NCI-H128 (cell line): Measurements from ENCODE around the gene PRKAR1B.

Experiments
- DNase-seq: peaks from one replicate; lab custom pipeline; 2025; ENCODE audit not compliant: unreplicated experiment; lab: John Stamatoyannopoulos, UW

PRKAR1B gene

GRCh38 chr7:528451-528850, 198.6 kb downstream of the PRKAR1B start:
- DNase-seq = no peak

DNA sequence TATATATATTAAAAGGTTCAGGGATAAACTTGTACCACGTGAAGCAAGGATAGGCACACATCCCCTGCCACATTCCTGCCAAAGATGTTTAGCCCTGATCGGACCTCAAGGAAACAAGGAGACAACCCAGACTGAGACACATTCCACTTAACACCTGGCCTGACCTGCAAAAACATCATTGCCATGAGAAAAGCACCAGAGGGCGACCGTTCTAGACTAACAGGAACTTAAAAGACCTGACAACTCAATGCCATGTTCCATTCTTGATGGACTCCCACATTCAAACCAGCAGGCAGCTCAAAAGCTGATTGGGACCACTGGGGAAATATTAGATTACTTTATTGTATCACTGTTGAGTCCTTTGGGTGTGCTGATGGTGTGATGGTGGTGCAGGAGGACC, 199.4 kb downstream of the PRKAR1B start:
- no peak for DNase-seq

DNA sequence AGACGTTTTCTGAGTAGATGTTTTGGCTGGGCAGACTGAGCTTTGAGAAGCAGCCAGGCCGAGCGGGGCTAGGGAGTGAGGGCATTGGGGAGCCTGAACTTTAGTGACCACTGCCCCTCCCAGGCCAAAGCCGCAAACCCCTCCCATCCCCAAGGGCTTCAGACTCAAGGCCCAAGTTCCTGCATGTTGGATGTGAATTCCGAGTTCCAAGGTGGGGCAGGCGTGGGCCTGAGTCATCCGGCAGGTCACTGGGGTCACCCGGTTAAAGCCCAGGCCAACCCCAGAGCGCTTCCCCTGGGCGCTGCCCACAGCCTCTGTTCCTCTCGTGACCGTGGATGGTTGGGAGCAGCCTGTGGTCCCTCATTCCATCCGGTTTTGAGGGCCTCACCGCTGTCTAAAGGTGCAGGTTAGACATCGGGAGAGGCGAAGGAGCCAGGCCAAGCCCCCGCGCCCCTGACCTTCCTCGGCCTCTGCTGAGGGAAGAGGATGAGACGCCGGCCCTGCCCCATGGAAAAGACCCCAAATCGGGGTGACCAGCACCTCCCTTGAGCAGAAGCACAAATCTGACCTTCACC, 200.5 kb downstream of the PRKAR1B start:
- DNase-seq = no peak

- no peak for DNase-seq
These were observed 201.3 kb downstream of the PRKAR1B start for GRCh38 chr7:525740-526139.

DNA sequence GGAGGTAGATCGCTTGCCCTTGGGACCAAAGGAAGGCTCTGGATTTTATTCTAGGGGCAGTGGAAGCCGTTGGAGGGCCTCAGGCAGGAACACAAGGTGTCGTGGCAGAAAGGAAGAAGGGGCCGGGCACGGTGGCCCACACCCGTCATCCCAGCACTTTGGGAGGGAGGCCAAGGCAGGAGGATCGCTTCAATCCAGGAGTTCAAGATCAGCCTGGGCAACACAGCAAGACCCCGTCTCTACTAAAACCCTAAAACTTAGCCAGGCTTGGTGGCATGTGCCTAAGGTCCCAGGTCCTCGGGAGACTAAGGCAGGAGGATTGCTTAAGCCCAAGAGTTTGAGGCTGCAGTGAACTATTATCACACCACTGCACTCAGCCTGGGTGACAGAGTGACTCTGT, 202.3 kb downstream of the PRKAR1B start:
- no peak for DNase-seq

- no peak for DNase-seq
These were observed 203.4 kb downstream of the PRKAR1B start for GRCh38 chr7:523347-524336.

- no peak for DNase-seq
These were observed 204.1 kb downstream of the PRKAR1B start for GRCh38 chr7:522951-523314.

DNA sequence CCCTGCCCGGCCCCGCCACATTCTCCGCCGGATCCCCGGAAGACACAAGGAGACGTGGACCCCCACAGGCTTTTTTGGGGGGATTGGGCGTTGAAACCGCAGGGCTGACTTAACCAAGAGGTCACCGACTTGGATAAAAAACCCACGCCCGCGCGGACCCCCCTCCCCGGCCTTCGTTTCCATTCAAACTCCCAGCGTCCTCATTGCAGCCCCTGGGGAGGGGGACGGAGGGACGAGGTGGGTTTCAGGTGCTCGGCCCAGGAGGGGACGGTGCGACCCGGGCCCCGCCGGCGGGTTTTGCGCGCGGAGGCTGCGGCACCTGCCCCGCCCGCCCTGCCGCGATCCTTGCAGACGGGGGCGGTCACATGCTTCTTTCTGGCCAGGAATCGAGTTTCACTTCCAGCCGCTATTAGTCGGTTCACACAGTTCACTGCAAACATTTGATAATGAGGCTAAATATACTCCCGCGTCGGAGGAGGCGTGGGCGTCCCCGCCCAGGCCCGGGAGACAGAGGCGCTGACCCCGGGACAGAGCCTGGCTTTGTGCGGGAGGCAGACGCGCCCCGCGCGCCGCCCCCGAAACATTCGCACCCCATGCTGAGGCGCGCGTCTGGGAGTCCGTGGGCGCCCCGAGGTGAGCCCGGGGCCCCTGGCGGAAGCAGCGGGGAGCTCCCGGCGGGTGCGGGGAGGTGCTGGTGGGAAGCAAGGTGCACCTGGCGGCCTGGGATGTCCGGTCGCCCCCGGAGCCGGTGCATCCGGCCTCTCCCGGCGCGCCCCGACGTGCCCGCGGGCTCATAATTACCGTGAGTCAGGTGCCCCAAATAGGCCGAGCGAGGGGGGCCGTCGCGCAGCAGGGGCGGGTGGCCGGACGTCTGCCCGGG, 204.8 kb downstream of the PRKAR1B start:
- DNase-seq = no peak

- DNase-seq = no peak
These were observed 205.6 kb downstream of the PRKAR1B start for GRCh38 chr7:521221-522070.

GRCh38 chr7:520503-521161, 206.4 kb downstream of the PRKAR1B start:
- DNase-seq = no peak

GRCh38 chr7:519484-520390, 207.3 kb downstream of the PRKAR1B start, which contains the start of gene PDGFA:
Gene PDGFA (minus strand): TSS chr7:519846. CDS start chr7:519001, 845 bp downstream.
- no peak for DNase-seq

DNA sequence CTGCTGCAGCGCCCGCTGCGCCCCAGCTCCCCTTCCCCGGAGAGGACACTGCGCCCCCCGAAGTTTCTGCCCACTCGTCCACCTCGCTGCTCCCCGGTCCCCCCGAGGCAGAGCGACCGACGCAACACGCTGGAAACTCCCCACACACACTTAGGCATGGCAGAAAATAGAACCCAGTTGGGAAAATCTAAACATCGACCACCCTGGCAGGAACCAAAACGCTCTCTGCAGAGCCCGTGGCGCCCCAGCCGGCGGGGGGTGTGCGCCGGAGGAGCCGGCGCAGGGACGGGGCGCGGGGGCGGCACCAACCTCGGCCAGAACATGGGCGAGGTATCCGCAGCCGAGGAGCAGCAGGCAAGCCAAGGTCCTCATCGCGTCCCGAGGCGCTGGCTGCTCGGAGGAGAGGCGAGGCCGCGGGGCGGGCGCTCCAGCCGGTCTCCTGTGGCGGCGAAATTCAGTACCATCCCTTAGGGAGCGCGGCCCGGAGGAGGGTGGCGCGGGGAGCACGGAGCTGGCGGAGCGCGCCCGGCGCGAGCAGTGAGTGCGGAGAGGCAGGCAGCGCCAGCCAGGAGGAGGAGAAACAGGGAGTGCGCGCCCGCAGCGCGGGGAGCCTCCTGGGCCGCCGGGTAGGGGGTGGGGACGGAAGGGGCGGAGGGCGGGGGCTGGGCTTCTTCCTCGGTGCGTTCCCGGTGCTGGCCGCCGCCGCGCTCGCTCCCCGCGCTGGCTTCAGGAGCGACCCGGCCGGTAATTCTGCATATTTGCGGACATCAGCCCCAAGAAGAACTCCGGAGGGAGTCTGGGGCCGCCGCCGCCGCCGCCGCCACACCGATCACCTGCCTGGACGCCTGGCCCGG, 208.2 kb downstream of the PRKAR1B start:
- no peak for DNase-seq

GRCh38 chr7:517774-518629, 209.1 kb downstream of the PRKAR1B start:
- no peak for DNase-seq

DNA sequence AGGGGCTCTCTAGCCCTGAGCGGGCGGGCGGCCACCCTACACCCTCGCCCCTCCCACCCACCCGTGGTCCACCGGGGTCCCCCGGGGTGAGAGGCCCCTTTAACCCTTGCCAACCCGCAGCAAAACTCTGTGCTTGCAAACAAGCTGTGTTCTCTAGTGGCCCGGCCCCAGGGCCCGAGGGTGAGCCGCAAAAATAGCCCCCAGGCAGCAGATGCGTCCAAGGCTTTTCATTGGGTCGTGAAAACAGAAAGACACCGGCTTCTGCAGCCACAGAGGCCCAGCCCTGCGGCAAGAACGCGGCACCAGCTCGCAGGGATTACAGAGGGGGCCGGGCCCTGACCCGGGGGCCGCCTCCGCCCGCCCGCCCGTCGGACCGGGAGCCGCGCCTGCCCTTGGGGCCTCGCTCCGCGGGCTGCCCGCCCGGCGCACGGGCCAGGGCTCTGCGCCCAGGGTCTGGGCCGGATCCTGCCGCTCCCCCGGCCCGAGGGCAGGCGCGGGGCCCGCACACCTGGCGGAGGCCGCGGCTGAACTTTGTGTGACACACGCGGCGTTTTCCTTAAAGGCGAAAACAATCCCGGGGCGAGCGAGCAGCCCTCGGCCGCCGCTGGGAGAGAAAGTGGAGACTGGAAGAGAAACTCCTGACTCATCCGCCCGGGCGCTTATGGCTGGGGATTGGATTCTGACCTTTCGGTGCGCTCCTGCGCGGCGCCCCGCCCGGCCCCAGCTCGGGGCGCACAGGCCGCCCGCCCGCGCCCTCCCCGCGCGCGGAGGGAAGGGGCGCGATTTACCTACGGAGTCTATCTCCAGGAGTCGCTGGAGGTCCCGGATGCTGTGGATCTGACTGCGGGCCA, 210.2 kb downstream of the PRKAR1B start:
- no peak for DNase-seq

GRCh38 chr7:516216-516605, 210.9 kb downstream of the PRKAR1B start:
- no peak for DNase-seq

- DNase-seq = no peak
These were observed 211.5 kb downstream of the PRKAR1B start for GRCh38 chr7:515628-516027.
